NCI-H1105 (cell line): ENCODE results near the gene ZFHX3.

ENCODE experiments used
- DNase-seq: peaks from one replicate; lab custom pipeline; 2025; lab: John Stamatoyannopoulos, UW

Gene ZFHX3

DNA sequence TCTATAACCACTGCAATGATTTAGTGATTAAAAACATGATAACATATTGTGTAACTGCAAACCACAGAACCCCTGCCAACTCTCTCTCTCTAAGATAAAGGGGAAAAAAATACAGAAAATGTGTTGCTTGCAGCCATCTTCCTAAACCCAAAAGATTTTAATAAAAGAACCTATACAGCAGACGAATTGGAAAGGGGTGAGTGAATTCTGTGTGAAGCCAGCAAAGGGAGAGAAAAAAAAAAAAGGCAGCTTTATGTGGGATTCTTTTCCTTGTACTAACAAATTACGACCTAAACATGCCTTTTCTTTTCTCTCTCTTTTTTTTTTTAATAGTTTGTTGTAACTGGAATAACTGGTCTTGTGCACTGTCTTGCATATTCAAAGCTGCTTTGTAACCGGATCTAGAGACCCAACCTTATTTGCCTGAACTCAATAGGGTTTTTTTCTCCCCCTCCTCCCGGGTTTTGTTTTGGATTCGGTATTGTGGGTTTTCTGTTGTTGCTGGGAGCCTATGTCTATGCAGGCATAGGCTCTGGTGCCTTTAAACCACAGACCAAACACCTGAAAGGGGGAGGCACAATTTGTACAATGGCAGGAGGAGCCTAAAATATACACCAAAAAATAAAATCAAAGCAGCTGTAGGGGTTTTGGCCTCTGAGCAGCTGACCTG lies 7.0 kb upstream of the ZFHX3 start:
- DNase-seq, result no peak

DNA sequence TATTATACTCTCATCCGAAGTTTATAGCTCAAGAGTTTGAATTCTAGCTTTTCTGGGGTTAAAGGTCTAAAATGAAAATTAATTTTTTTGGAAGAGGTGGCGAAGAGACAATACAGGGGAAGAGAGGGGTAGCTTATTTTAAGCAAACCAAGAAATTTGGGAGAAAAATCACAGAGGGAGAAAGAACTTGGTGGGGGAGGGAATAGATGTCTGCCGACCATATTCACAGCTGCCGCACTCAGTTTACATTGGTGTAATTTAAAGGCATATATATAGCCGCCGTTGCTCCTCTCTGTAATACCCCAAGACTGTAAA lies 6.5 kb upstream of the ZFHX3 start:
- DNase-seq, result no peak

GRCh38 chr16:73054125-73054484 lies 6.2 kb upstream of the ZFHX3 start:
- DNase-seq, result no peak

DNA sequence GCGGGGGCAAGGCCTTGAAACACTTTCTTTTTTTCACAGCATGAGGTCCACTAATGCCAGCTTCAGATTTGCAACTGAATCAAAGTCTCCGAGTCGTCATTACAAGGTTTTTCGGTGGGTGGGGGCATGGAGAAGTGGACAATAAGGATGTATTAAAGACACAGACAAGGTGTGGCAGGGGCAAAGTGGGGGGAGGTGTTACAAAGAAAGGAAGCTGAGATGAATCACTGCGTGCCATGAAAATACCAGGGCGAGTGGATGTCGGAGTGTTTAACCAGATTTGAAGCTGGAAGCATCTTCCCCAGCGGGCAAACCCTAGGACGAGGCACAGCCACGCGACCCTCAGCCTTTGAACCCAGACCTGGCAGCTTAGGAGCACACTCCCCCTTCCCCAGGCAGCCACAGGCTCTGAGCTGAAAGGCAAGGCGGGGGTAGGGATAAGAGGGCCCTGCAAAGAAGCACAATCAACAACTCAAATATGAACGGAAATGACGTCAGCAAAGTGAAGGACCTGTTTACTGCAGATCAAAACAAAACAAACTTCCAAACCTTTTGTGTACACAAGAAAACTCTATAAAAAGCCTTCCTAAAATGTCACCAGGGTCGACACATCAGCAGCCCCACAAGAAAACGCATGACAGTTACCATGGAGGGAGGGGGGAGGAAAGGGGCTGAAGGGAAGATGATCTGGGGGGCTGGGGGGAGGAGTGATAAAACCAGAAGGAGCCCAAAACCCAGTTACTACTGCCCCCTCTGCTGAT lies 5.6 kb upstream of the ZFHX3 start:
- no peak for DNase-seq

- no peak for DNase-seq
Measured at GRCh38 chr16:73053038-73053363, 5.1 kb upstream of the ZFHX3 start.

DNA sequence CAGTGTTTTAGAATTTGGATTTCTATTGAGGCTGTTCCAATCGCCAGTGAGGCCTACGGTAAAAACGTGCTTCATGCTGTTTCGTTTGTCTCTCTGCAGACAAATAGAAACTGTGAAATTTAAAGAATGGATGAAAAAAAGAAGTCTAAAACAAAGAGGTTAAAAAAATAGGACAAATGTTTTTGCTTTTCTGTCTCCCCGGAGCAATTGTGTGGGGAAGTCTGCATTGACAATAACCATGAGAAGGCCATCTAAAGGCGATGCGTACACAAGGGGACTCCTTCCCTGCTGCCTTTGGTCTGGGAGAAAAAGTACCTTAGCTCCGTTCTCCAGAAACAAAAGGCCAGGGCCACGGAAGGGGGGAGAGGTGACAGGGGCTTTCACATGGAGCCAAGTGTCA lies 4.6 kb upstream of the ZFHX3 start:
- no peak for DNase-seq

DNA sequence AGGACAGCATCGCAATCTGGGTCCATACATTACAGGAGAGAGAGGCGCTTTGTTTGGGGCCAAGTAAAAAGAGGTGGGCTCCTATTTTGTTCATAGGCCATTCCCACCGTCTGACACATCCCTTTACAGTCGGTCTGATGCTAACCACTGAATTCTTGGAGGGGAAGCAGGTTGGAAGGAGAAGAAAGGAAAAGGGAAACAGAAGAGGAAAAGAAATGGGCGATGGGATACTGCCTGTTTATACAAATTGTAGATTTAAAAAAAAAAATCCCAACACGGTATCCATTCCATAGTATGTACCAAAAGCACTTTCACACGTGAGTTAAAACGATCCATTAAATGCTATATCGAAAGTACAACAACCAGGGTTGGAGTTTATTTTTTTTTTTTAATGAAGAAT lies 4.0 kb upstream of the ZFHX3 start:
- DNase-seq, result no peak

DNA sequence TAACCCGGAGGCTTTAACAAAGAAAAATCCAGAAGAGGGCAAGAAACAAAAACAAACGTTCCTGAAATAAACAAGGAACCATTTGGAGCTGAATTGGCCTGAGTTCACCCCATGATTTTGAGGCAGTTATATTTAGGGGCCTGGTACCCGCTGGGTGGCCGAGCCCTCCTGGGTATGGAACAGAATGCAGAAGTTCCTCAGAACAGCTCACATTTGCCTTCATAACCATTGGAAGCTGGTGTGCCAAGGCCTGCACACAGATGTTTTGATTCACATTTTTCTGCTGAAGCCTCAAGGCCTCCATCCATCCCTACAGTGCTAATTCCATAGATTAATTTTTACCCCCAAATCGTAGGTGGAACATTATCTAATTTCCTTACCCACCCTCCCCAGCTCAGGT lies 3.3 kb upstream of the ZFHX3 start:
- no peak for DNase-seq

- DNase-seq, result no peak
Measured at GRCh38 chr16:73050201-73051099, 2.5 kb upstream of the ZFHX3 start.

- DNase-seq, result no peak
Measured at GRCh38 chr16:73049511-73049910, 1.6 kb upstream of the ZFHX3 start.

DNA sequence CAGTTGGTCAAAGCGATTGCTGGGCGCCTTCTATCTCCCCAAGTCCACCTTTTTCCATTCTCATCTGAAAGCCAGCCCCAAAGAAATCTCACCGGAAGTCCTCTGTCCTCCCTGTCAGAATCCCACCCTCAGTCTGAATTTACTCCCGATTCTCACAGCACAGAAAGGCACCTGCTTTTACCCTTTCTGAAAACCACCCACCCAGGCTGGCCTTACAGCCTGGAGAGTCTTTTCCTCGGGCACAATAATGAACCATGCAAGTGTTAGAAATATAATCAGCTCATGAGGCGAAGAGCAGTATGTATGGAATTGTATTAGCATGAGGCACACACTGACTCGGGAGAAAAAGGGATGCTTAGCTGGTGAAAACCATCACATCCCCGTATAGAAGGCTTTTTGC lies 1.2 kb upstream of the ZFHX3 start:
- no peak for DNase-seq

GRCh38 chr16:73048292-73049080 lies 558 bp upstream of the ZFHX3 start:
- DNase-seq, result no peak

- DNase-seq, result no peak
Measured at GRCh38 chr16:73047221-73047535, 750 bp downstream of the ZFHX3 start.

DNA sequence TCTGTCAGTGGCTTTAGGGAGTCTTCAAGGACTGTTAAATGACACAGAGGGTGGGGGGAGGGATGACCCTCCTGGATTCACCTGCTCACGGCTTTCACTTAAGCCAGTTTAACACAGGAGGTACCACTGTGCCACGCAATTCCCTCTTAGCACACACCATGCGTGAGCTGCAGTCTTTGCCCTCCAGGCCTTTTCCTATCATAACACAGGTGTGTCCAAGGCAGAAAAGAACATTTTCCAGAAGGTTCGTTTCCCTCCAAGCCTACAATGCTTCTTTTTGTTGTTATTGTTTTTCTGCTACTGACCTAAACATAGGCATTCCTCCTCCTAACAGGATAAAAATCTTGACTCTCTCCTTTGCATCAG lies 1.1 kb downstream of the ZFHX3 start:
- no peak for DNase-seq

DNA sequence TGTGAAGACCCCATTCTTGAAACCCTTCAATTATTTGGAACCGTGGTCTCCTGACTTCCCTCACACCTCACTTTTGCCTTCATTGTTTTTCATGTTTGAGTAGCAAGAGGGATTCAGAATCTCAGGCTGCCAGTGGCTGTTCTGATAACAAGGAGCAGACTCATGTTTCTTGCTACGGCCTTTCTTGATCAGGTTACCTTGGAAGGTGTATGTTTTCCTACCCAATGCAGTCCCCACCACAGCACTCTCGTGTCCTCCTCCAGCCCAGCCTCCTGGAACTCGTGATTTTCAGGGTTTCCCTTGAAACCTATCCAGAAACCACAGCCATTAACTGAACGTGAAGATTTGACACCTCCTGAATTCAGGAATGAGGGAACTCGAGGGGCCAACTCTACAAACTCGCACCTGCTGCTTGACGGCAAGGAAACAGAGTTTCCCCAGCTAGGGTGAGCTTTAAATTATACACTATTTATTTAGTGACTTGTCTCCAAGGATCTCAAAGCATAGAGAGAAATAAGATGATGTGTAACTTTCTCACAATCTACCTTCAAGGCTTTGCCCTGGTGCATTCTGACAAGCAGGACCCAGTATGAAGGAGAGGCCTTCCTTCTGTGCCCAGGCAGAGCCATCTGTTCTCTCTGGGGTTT lies 1.6 kb downstream of the ZFHX3 start:
- DNase-seq, result no peak

GRCh38 chr16:73043828-73044467 lies 4.0 kb downstream of the ZFHX3 start:
- no peak for DNase-seq

DNA sequence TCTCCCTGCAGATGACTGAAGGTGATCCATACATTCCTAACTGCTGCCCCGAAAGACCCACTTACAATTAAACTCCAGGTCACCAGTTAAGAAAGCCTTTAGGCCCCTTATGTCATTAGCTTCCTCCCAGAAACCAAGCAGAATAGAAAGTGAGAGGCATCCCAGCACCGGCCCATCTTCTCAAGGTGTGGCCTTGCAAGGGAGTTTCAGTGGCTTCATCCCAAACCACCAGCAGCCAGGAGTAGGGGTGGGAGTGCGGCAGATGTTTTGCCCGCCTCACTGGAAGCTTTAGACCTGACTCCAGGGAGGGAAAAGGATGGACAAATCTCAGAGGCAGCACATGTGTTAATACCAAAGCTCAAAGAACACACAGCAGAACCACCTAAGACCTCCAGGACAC lies 5.1 kb downstream of the ZFHX3 start:
- DNase-seq, result no peak

DNA sequence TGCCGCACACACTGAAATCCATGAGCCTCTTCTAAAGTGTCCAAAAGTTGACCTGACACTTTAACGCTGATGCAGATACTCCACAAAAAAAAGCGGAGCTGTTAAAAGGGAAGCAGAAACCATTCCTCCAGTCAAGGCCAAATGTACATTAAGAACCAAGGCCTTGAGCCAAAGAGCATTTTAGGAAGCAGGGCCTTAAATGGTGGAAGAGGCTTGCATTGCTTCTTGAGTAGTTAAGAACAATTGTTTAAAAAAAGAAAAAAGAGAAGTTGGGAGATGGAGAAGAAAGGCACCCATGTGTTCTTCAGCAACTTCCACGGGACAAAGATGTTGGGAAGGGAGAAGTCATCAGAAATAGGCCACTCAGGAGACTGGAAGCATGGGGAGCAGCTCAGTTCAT lies 6.3 kb downstream of the ZFHX3 start:
- no peak for DNase-seq

GRCh38 chr16:73040735-73041402 lies 7.1 kb downstream of the ZFHX3 start:
- DNase-seq, result no peak

DNA sequence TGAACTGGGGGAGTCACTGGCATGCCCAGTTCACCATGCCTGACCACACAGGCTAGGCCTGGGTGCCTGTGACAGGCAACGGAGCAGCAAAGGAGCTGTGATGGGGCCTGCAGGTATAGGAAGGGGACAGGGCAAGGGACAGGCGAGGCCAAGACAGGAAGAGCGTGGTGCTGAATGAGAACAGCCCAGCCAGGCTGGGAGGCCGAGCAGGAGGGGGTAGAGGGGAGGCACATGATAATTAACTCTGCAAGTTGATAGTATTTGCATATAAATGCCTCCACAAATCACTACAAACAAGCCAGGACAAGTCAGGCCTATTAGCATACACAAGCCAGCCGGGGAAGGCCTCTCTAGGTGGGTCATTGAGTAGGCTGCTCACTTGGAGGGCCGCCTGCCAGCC lies 7.8 kb downstream of the ZFHX3 start:
- peak; percentile 75 for DNase-seq
